ENCODE results near the gene EPN1.
"Not testable (repeated sequence)": the region's sequence is repeated elsewhere in the genome, so short reads cannot be mapped to it uniquely, and the experiment has no call there.

The EPN1 gene

DNA sequence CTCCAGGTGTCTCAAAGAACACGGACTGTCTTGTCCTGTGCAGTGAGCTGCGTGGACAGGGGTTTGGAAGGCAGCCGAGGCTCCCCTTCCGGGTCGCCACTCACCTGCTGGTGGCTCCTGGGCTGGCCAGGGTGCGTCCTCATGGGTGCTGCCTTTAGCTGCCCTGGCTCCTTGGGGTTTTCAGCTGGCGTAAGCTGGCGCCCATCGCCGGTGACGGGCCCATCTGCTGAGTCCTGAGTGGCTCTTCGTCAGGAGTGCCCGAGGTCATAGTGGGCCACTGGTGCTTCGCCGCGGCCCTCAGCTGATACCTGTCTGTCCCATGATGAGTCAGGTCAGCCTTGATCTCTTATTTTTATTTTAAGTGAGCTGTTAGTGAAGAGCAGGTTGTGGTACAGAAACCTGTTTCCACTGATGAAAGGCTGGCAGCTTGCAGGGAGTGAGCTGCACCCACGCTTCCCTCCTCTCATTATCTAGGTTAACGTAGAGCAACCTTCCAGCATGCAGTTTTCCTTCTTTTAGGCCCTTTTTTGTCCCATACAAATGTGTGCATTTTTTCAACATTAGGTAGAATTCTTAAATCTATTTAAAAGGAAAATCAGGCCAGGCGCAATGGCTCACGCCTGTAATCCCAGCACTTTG lies 18.4 kb downstream of the EPN1 start:
- no peak for DNase-seq (ENCODE audit: low read depth)

DNA sequence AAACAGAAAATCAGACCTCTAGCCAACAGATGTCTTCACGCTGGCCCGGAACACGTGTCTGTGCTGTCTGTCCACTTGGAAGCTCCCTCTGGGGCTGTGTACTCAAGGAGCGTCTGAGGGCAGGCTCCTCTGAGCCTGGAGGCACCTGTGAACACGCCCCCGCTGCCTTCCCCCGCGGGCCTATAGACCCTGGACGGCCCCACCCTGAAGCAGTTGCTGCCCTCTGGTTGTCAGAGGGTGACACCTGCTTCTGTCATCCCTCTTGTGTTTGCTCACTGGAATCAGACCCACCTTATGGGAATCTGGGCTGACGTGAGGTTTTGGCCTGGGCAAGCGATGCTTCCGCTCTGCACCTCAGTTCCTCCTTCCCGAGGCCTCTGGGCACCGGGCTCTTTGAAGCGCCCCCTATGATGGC lies 19.2 kb downstream of the EPN1 start:
- DNase-seq (ENCODE audit: low read depth): no peak

DNA sequence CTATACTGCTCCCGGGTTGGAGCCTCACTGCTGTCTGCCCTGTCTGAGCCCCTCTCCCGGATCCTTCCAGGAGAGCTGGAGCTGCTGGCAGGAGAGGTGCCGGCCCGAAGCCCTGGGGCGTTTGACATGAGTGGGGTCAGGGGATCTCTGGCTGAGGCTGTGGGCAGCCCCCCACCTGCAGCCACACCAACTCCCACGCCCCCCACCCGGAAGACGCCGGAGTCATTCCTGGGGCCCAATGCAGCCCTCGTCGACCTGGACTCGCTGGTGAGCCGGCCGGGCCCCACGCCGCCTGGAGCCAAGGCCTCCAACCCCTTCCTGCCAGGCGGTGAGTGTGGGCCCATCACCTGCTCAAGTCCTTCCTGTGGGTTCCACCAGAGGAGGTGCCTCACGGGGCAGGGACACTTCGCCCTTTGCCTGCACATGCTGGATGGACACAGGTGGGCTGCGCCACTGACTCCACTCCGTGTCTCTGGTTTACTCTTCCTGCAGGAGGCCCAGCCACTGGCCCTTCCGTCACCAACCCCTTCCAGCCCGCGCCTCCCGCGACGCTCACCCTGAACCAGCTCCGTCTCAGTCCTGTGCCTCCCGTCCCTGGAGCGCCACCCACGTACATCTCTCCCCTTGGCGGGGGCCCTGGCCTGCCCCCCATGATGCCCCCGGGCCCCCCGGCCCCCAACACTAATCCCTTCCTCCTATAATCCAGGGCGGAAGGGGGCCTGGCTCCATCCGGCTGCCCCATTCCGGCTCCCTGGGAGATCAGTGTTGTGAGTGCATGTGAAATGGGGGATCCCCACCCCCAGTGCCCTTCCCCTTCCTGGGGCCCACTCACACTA lies 19.8 kb downstream of the EPN1 start:
- DNase-seq (ENCODE audit: low read depth): no peak

DNA sequence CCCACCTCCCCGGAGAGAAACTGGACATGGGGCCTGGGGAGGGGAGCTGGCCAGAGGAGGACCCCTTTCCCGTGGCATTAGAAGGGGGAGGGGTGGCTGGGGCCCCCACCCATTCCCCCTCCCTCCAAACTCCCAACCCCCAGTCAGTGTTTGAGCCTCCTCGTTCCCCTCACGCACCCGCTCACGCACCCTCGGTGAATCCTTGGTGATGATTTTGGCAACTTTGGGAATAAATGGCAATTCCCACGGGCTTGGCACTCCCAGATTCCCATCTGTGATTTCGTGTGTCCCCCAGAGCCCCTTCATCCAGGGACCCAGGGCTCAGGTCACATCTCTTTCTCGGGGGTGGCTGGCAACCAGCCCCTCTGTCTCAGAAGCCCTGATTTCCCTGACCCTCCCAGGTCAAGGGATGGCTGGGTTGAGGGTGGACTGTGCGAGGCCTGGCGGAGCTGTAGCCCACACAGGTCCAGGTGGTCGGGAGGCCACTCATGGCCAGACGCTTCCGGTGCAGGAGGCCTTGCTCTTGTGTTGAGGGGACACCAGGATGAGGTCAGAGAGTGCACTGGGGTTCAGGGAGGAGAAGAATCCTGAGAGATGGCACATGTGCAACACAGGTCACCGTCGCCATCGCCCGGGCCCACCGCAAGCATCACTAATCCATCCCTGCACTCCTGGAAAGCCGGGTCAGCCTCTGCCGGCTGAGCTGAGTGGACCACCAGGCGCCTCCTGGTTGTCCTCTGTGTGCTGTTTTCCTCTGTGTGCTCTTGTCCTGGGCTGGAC lies 20.7 kb downstream of the EPN1 start:
- DNase-seq (ENCODE audit: low read depth): no peak

DNA sequence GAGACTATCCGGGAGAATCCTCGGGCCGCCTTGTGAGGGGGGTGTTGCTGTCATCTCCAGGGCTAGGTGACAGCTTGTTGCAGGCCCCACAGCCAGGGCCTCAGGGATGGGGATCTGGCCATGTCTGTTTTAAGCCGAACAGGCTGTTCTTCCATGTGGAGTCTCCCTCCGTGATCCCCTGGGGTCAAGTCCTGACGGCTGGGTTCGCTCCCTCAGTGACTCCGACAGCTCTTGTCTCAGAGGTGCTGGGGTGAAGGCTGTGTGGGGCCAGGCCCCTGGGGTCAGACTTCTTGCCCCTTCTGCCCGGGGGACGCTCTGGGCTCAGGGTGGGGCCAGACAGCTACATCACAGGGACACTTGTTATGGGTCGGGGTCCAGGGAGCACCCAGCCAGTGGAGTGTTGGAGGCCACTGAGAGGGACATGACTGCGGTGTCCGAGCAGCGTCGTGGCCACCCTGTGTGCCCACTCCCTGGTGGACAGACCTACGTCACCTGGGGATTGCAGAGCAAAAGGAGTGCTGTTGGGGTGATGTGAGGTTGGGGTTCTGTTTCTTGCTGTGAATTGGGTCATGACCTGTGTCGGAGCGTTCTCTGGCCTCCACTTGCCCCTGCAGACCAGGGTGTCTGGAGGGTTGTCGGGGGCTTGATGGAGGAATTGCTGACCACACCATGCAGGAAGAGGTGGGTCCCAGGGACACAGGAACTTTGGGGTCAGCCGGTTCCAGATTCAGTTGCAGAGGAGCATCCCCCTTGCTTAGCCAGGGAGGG lies 21.5 kb downstream of the EPN1 start:
- DNase-seq (ENCODE audit: low read depth): no peak

DNA sequence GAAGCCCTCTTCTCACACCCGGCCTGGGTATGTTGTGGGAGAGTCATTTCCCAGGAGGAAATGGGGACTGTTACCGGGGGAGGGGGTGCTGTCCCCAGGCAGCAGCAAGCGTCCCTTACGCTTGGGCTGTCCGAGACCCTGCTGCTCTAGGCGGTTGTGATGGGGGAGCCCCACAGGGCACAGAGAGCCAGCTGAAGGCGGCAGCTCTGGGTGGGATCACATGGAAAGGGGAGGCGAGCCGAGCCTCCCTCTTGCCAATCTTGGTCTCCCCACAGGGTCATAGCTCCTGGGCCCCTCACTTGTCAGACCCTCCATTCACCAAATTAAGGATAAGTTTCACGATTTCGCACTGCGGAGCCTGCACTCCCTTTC lies 22.0 kb downstream of the EPN1 start:
- DNase-seq (ENCODE audit: low read depth): no peak

DNA sequence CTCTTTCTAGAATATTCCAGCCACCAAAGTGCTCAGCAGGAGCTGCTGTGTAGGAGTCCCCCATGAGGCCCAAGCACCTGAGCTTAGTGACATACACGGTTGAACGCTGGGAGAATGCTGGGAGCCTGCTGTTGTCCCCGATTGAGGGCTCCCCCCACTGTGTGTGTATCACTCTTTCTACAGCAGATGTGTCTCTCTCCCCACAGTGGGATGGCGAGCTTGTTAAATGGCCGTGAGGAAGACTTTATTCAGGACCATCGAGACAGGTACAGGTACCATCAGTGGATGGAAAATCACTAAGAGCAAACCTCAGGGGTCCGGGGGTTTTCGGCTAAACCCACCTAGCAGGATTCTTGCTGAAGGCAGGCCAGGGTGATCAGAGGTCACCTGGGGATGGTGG lies 22.7 kb downstream of the EPN1 start:
- DNase-seq (ENCODE audit: low read depth): no peak

DNA sequence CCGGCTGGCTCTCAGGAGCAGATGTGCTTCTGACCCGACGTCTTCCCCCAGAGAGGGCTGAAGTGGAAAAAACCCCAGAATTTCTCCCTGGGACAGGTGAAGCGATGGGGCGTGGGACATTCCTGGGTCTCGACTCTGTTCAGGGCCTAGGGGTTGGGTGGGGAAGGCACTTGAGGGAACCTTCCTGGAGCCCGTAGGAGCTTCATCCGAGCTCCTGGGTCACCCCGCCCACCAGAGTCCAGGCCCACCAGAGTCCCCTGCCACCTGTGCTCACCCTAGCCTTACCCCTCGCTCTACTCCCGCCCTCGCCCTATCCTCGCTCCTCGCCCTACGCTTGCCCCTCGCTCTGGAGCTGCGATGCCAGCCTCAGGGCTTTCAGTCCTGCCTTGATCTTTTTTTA lies 23.2 kb downstream of the EPN1 start:
- DNase-seq (ENCODE audit: low read depth): no peak

DNA sequence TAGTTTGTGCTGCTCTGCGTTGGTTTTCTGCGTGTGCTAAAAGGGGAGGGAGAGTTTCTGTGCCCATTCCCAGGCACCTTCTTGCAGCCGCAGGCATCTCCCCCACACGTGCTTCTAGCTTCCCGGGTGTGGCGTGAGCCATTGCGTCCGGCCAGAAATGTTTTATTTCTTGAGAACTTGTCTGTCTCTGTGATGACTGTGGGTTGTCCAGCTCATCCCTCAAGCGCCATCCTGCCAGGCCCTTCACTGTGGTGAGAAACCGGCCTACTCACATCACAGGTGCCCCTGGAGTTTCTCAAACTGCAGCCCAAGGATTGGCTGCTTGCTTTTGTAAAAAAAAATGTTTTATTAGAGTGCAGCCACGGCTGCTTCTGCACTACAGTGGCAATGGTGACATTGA lies 24.2 kb downstream of the EPN1 start:
- no peak for DNase-seq (ENCODE audit: low read depth)

DNA sequence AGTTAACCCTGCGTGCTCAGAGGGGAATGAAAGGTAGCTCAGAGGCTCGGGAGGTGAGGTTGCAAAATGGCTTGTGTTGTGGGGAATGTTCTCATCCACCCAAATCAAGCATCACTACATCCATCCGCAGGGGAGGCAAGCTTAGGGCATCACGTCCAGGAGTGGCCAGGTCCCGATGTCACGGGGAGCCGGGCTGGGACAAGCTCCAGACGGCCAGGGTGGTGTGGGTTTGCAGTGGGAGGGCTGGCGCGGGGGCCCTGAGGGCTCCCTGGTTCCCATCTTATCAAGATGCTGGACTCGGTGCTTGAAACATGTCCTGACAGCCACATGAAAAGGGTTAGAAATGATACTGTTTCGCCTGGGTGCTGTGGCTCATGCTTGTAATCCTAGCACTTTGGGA lies 25.8 kb downstream of the EPN1 start:
- no peak for DNase-seq (ENCODE audit: low read depth)

DNA sequence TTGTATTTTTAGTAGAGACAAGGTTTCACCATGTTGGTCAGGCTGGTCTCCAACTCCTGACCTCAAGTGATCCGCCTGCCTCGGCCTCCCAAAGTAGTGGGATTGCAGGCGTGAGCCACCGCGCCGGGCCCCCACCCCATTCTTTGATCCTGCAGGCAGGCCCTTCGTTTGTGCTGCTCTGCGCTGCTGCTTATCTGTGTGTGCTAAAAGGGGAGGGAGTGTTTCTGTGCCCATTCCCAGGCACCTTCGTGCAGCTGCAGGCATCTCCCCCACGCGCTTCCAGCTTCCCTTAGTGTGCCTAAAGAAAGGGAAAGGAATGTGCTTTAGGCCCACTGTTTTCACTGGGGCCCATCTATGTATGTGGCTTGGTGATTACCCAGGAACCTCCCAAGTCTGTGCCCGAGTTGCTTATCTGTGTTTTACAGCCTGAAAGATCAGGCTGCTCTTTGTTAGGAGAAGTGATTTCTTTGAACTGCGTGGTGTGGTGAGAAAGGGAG lies 27.2 kb downstream of the EPN1 start:
- DNase-seq (ENCODE audit: low read depth): no peak

DNA sequence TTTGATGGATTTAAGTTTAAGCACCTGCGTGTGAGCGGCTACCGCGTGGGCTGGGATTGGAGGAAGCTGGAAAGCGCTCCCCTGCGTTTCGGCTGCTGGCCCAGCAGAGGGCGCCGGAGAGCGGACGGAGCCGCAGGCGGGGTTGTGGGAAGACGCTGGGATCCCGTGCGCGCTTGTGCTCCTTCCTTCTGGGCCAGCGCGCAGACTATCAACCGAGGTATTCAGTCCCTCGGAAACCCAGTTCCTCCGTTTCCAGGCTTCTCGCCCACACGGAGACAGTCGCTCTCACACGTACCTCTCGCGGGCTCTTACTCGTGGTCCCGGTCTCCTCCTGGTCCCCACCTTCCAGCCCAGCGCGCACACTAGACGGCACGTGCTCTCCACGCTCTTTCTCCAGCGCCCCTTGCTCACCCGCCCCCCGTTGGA lies 28.8 kb downstream of the EPN1 start:
- no peak for DNase-seq (ENCODE audit: low read depth)

DNA sequence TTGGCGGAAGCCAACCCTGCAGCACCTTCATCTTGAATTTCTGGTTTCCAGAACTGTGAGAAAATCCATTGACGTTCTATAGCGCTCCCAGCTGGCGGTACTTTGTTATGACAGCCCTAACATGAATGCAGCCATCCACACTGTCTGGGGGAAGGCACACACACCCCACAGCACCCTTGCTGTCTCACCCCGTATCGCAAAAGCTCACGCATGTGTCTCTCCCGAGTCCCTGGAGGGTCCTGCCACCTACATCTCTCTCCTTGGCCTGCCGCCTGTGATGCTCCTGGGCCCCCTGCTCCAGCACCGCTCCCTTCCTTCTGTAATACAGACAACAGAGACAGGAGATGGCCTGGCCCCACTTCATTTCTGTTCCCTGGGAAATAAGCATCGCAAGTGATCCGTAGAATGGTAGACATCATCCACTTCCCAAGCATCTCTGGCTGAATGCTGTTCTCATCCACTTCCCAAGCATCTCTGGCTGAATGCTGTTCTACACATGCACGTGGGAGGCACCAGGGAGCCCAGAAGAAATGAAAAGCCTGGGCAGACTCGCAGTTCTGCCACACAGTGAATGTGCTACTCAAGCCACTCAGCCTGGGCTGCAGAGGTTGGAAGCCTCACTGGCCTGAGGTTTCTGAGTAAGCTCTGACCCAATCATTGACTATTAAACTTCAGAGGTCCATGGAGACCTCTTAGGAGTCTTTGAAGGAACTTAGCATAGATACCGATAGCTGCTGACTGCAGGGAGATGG lies 29.6 kb downstream of the EPN1 start:
- DNase-seq (ENCODE audit: low read depth): no peak

DNA sequence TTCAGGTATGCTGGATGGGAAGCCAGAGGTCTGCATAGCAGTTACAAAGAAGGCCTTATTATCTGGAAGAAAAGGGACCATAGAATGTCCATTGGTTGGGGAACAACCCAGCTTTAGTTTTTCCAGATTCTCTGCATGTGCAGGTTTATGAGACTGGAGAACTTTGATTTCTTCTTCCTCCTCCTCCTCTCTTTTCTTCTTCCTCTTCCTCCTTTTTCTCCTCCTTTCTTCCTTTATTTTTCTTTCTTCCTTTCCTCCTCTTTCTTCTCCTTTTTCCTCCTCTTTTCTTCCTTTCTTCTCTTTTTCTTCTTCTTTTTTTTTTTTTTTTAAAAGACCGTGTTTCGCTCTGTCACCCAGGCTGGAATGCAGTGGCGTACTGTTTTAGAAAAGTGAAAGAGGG lies 30.9 kb downstream of the EPN1 start:
- no peak for DNase-seq (ENCODE audit: low read depth)

DNA sequence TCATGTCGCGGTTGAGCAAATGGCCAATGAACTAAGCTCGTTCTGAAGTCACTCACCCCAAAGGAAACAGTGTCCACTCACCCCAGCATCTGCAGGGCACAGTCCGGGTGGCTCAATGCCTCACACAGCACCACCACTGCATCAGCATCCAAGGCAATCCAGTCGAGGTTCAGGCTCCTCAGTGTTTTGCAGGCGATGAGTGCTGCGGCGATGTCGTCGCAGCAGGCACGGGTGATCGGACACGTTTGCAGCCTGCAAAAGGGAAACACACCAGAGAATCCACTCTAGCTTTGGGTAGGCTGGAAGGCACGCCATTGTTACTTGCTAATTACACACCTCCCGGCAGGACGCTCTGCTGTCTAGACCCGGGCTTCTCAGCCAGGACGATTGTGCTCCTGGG lies 36.7 kb downstream of the EPN1 start:
- no peak for DNase-seq (ENCODE audit: low read depth)

DNA sequence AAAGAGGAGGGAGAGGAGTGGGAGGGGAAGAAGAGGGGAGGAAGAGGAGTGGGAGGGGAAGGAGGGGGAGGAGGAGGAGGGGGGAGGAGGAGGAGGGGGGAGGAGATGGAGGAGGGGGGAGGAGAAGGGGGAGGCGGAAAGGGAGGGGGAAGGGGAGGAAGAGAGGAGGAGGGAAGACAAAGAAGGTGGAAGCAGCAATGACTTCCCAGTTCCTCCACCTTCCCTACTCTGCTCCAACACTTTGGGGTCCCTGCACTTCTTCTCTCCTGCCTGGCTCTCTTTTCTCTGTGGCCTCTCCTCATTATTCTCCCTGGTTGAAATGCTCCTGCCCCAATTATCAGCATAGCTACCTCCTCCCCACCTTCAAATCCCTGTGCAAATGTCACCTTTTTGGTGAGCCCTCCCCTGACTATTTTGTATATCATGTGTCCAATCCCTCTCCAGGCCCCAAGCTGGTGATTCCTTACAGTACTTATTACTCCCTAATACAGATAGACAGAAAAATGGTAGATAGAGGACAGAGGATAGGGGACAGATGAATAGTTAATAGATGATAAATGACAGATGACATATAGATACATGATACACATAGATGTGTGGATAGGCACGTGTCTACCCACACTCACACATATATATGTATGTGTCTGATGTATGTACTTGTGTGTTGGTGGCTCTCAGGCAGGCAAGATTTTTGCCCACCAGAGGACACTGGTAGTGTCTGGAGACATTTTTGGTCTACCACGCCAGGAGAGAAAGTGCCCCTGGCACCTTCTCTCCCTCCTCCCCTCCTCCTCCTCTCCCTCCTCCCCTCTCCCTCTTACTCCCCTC lies 38.0 kb downstream of the EPN1 start:
- no peak for DNase-seq (ENCODE audit: low read depth)

DNA sequence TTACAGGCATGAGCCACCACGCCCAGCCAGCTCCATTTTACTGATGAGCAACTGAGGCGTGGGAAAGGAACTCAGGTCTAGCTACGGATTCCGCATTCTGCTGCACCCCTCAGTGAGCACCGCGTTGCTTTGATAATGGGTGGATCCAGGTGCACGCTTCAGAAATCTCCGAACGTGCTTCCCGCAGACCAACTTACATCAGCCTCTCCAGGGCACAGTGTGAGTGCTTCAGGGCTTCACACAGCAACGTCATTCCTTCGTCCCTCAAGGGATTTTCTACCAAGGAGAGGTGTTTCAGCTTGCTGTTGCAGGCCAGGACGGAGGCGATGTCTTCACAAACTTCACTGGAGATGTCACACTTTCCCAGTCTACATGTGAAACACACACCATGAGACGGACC lies 41.5 kb downstream of the EPN1 start:
- DNase-seq (ENCODE audit: low read depth): no peak

DNA sequence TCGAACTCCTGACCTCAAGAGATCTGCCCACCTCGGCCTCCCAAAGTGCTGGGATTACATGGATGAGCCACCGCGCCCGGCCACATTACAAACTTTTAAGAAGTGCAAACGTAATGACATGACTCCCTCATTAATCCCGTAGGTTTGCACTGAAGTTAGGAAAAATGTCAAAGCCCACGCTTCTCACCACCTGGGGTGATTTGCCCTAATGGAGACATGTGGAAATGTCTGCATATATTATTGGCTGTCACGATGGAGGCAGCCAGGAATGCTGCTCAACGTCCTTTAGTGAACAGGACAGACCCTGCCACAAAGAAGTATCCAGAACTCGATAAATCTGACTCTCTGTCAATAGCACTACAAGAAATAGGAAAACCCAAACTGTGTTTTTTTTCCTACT lies 42.2 kb downstream of the EPN1 start:
- no peak for DNase-seq (ENCODE audit: low read depth)

DNA sequence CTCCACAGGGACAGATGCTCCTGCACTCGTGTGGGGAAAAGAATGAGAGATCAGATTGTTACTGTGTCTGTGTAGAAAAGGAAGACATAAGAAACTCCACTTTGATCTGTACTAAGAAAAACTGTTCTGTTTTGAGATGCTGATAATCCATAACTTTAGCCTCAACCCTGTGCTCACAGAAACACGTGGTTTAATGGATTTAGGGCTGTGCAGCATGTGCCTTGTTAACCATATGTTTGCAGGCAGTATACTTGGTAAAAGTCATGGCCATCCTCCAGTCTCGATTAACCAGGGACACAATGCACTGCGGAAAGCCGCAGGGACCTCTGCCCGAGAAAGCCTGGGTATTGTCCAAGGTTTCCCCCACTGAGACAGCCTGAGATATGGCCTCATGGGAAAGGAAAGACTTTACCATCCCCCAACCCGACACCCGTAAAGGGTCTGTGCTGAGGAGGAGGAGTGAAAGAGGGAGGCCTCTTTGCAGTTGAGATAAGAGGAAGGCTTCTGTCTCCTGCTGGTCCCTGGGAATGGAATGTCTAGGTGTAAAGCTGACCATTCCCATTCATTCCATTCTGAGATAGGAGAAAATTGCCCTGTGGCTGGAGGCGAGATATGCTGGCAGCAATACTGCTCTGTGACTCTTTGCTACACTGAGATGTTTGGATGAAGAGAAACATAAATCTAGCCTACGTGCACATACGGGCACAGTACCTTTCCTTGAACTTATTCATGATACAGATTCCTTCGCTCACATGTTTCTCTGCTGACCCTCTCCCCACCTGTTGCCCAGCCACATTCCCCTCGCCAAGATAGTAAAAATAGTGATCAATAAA lies 43.1 kb downstream of the EPN1 start:
- not testable (repeated sequence) for DNase-seq (ENCODE audit: low read depth)
